Measurements from ENCODE around the gene PPIE.

- TF ChIP-seq CTCF (IDR thresholded peaks at IDR 0.05): no peak
- no peak for TF ChIP-seq EP300 (IDR thresholded peaks at IDR 0.05)
- no peak for TF ChIP-seq POLR2A (IDR thresholded peaks at IDR 0.05)
- no peak for TF ChIP-seq POLR2AphosphoS5 (IDR thresholded peaks at IDR 0.05)
These were observed 38.2 kb downstream of the PPIE start for GRCh38 chr1:39776886-39777285.
